Measurements from ENCODE around the gene ST6GALNAC2.

ST6GALNAC2 gene

DNA sequence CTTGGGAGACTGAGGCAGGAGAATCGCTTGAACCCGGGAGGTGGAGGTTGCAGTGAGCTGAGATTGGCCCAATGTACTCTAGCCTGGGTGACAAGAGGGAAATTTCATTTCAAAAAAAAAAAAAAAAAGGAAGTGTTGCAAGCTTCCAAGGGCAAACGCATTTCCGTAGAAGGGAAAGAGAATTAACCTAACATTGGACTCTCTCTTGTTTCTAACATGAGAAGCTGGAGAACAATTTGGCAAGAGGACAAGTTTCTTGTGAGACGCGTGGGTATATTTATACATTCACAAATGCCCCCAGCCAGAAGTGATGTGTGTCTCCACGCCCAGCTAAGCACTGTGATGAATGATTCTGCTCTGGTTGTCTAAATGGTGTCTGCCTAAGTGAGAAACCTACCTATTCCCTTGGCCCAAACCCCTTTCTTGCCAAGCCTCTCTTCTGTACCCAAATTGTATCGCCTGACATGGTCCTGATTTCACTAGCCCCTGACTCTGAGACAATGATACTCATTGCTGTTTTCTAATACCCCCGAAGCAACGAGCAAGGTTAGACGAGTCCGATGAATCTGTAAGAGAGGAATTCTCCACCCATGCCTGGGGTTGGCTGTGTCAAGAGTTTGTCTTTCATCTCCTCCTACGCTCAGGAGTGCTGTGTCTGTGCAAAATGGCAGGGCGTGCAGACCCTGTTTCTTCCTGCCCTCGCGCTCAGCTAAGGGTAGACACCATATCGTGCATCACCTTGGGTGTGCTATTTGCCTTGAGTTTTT lies 14.2 kb upstream of the ST6GALNAC2 start:
- no peak for DNase-seq (ENCODE audit: low spot score)

DNA sequence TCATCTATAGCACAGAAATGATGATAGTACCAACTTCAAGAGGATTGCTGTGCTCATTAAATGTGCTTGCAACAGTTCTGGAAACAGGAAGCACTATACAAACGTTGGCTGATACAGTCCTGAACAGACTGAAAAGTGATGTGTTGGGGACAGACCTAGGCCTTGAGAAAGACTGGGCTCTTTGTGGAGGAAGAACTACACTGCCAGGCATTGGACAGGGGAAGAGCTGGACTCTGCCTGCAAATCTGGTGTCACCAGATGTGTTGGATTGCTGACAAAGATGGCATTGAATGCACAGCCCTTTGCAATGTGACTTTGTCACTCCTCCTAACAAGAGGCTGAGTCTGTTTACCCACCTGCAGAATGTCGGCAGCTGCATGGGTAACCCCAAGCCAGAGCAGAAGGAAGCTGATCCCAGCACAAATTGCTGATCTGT lies 12.4 kb upstream of the ST6GALNAC2 start:
- DNase-seq (ENCODE audit: low spot score): no peak

DNA sequence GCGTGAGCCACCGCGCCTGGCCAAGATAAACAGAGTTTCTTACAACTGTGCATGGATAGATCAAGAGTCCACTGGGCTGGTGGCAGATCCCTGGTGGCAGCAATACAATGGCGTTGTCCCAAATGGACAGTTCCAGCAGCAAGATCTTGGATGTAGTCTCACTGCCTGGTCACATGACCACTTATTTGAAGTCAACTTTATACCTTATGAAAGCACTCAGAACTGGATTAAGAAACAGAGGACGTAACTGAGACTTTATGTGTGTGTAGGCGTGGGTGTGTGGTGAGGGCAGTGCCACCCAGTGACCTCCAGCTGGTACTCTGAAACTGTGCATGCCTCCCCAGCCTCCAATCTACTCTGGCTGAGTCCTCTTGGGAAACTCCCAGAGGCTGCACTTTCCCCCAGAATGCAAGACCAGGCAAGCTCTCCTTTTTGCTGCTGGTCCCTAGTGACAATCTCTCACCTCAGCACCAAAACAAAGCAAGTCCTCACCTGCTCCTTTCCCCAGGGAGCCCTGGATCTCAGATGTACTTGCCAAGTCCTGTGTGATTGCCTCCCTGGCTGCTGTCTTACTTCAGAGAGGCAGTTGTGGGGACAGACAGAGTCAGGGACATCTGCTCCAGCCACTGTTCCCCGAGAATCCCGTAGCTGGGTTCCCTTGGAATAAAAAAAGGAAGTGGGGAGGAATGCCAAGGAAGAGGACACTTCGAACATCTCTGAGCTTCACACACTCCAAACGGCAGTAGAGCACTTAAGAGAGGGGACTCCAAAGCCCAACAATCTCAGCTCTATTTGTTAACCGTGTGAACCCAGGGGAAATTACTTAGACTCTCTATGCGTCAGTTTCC lies 11.7 kb upstream of the ST6GALNAC2 start:
- no peak for DNase-seq (ENCODE audit: low spot score)

DNA sequence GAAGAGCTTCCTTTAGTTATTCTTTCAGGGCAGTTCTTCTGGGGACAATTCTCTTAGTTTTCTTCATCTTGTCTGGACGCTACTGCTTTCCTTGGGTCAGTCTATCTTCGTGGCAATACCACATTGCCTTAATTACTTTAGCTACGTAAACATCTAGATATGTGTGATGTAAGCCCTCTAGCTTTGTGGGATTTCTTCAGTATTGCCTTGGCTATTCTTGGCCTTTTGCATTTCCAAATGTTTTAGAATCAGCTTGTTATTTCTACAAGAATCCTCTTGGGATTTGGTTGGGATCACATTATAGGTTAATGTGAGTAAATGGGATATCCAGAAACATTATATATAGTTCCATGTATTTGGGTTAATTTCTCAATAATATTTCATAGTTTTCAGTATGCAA lies 9.0 kb upstream of the ST6GALNAC2 start:
- no peak for DNase-seq (ENCODE audit: low spot score)

DNA sequence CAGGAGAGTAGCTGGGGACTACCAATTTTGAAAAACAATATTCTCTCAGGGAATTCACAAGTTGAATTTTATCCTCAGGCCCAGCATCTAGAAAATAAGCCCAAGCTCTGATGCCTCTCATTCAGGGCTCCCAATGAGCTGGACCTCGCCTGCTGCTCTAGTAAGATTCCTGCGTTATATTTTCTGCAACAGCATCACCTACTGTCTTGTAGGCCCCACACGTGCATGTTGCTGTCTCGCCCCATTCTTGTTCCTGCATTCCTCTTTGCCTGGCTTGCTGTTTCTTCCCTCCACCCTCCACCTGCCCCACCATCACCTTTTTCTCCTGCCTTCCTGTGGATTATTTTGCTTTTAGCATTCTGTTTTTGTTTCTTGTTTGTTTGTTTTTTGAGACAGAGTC lies 8.3 kb upstream of the ST6GALNAC2 start:
- no peak for DNase-seq (ENCODE audit: low spot score)

DNA sequence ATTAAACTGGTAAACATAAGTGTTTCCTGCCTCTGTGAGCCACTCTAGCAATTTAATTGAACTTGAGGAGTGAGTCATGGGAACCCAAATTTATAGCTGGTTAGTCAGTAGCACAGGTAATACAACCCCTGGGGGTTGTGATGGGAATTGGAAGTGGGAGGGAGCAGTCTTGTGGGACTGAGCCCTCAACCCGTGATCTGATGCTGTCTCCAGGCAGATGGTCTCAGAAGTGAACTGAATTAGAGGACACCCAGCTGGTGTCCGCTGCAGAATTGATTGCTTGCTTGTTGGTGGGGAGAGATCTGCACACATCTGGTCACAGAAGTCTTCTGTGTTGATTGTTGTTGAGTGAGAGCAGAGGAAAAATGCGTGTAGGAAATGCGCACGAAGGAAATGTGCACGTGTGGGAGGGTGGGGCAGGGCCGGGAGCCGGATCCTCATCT lies 7.7 kb upstream of the ST6GALNAC2 start:
- no peak for DNase-seq (ENCODE audit: low spot score)

- DNase-seq (ENCODE audit: low spot score): no peak
Observed at GRCh38 chr17:76588182-76588581, 2.5 kb upstream of the ST6GALNAC2 start.

DNA sequence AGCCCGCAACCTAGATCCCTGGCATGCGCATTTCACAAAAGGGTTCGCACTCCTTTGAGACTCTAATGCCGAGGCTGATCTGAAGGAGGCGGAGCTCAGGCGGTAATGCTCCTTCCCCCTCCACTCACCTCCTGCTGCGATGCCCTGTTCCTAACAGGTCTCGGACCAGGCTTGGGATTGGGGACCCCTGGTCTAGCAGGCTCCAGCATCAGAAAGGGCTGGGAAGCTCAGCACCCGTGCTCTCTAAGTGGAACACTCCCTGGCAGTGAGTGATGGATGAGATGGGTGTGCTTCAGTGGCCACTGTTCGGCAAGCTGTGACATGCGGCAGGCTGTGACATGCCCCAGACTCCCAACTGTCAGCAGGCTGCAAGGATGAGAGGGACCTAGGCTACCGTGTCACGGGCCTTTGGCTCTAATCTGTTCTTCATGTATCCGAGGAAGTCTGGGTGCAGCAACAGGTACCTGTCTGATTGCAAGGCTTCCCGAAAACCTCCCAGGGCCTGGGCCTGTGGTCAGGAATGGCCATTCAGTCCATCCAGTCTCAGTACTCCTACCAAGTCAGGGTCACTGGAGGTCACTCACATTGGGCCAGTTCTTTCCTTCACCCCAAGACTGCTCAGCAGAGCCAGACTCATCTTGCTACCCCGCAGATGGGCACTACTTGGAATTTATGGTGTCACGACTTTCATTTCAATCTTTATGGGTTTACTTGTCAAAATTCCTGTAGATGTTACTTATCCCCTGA lies 1.3 kb upstream of the ST6GALNAC2 start:
- no peak for DNase-seq (ENCODE audit: low spot score)

DNA sequence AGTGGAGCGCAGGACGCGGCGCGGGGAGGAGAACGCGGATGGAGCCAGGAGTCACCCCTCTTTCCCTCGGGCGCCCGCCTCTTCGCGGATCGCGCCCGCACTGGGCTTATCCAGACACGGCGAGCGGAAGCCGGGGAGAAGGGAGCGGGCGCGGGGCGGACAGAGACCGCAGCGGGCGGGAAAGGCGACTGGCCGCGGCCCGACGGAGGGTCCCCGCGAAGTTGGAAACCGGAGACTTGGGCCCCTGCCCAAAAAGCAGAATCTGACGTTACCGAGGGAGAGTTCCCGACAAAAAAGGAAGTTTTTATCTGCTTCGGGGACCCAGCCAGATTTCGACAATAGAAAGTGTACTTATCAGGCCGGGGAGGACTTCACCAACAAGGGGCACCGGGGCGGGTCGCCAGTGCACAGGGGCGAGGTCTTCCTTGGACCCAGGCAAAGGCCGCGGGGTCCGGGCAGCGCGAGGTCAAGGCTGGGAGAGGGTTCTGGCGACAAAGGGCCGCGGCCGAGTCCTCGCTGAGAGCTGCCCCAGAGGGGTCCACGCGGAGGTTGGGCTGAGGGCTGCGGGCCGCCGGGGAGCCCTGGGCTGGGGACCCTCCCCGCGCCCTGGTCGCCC lies 519 bp downstream of the ST6GALNAC2 start:
- DNase-seq (ENCODE audit: low spot score): no peak

DNA sequence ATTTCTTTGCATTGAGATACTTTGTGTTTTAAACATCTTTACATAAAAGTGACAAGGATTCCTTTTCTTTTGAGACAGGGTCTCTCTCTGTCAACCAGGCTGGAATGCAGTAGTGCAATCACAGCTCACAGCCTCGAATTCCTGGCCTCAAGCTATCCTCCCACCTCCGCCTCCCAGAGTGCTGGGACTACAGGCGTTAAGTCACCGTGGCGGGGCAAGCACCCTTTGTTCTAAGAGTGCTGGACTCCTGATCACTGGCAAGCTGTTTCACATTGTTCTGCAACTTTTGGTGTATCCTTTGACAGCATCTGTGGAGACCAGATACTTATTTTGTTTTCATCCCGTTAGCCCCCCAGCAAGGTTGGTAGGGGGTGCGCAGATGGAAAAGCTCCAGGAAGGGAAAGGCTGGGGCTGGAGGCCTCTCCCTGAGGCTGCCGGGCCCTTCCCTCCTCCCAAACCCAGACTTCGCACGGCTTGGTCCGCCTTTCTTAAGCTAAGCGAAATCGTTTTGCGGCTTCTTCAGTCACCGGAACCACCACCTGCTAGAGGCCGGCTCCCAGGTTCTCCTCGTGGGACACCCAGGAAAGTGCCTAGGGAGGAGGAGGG lies 1.1 kb downstream of the ST6GALNAC2 start:
- DNase-seq (ENCODE audit: low spot score): no peak

GRCh38 chr17:76582660-76583059 lies 3.0 kb downstream of the ST6GALNAC2 start:
- DNase-seq (ENCODE audit: low spot score): no peak

DNA sequence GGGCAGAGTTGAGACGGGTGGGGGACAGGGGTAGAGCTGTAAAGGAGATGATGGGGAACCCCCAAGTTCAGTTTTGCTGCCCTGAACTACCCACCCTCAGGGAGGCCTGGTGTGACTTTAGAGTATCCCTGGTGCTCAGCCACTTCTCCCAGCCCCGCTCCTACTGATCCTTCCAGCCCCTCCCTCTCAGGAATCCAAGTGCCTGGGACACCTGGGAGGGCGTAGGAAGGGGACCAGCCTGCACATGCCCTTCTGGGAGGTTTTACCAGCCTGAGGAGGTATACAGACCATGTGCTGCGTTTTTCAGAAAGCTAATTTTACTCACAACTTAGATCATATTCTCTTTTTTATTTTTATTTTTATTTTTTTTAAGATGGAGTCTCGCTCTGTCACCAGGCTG lies 4.1 kb downstream of the ST6GALNAC2 start:
- DNase-seq (ENCODE audit: low spot score): no peak

DNA sequence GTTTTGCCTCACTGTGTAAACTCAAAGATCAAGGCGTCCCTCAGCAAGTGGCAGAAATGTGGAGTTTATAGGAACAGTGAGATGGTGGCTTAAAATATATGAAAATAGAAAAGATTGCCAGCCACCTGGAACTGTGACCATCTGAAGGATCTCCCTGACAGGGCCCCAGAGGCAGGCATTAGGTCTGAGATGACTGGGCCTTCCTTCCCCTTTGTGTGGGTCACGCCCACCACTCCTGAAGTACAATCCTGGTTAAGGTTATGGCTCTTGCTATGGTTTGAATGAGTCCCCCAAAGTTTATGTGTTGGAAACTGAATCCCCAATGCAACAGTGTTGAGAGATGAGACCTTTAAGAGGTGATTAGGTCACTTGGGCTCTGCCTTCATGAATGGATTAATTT lies 6.4 kb downstream of the ST6GALNAC2 start:
- DNase-seq (ENCODE audit: low spot score): no peak

DNA sequence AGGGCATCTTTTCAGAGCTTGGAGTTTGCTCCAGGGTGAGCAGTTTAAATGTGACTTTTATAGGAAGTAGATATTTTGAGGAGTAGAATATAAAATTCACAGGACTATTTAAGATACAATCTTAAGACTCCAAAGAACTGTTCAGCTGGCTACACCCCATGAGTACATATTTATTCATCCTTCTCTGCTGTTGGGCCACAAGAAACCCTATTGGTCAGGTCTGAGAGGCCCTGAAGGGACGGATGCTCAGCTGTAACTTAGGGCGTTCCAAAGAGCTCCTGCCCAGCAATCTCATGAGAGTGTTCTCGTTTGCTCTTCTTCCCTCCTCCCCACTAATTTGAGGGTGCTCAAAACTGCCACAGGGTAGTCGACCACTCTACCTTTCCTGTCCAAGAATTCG lies 7.3 kb downstream of the ST6GALNAC2 start:
- DNase-seq (ENCODE audit: low spot score): no peak

DNA sequence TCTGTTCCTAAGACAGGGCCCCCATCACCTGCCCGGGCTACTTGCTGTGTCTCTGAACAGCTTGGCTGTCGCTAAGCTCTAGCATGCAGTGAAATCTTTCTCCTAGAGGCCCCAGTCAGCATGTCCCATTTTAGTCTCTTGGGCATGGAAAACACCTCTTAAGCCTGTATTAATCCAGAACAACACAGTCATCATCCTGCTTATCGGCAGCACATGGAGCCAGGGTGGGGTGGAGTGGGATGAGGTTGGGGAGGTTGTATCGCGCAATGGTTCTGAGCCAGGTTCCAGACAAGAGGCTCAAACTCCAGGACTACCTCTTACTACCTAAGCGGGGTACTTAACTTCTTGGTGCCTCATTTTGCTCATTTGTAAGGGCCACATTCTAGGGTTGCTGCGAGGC lies 7.8 kb downstream of the ST6GALNAC2 start:
- DNase-seq (ENCODE audit: low spot score): no peak

- no peak for DNase-seq (ENCODE audit: low spot score)
Observed at GRCh38 chr17:76576189-76576588, 9.5 kb downstream of the ST6GALNAC2 start.

DNA sequence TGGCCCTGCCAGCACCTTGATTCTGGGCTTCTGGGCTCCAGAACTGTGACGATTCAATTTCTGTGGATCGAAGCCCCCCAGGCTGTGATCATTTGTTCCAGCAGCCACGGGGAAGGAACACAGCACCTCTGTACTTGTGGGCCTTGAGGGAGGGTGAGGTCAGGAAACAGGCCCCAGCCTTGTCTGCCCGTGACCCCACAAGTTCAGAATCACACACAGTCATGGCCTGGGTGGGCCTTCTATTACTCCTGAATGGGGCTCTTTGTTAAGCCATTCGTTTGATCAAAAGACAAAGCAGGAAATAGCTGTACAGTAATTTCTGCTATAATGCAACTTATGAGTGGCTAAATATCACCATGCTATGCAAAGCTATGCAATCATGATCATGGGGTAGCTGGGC lies 10.1 kb downstream of the ST6GALNAC2 start:
- DNase-seq (ENCODE audit: low spot score): no peak

- DNase-seq (ENCODE audit: low spot score): no peak
Observed at GRCh38 chr17:76574166-76574565, 11.5 kb downstream of the ST6GALNAC2 start.

DNA sequence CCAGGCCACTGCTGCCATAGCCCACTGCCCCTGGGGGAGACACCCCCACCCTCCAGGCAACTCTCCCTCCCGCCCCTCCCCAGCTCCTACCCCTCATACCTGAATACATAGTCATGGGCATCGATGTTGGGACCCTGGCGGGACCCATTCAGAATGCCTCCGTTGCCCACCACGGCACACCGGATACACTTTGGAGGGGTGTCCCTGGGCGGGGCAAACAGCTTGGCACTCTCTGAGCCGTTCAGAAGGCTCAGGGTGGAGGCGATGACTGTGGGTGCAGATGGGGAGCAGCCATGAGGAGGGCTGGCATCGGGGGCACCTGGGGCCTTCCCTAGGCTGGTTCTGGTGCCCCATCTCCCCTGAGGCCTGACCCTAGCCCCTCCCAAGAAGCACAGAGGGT lies 12.6 kb downstream of the ST6GALNAC2 start:
- DNase-seq (ENCODE audit: low spot score): no peak

DNA sequence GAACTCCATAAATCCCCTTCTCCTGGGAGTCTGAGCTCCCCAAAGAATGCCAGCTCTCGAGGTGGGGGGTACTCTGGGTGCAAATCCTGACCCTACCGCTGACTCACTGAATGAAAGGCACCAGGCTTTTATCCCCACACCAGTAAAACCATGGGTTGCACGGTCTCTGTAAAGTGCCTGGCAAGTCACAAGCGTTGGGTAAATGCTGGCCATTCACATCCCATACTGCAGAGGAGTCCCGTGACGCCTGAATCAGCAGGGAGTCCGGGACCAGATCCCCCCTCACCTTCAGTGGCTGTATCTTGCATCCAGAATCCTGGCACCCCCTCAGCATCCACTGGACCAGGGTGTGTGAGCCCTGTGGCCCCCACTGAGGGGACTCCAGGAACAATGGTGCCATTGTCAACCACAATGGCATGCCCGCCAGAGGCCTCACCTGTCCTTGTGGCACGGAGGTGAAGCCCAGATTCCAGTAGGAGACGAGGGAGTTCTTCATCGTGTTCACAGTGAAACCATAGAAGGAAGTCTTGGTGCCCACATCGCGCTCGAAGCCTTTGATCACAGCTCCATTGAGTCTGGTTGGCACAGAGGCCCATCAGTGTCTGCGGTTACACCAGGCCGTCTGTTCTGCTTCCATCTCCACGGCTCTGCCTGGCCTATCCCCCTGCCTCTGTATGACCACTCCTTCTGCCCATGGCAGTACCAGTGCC lies 13.3 kb downstream of the ST6GALNAC2 start:
- DNase-seq (ENCODE audit: low spot score): no peak

DNA sequence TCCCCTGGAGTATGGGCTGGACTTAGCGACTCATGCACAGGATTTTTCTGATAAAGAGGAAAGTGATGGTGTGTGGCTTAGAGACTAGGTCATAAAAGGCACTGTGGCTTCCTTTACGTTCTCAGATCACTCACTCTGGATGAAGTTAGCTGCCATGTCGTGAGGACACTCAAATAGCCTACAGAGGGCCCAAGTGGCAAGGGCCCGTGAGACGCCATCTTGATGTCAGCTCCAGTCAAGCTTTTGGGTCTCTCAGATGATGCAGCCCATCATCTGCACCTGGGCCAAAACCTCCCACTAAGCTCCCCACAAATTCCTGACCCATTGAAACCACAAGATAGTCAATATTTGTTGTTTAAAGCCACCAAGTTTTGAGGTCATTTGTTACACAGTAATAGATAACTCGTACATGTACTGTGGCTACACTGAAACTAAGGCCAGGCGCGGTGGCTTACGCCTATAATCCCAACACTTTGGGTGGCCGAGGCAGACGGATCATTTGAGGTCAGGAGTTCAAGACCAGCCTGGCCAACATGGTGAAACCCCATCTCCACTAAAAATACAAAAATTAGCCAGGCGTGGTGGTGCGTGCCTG lies 14.7 kb downstream of the ST6GALNAC2 start:
- DNase-seq (ENCODE audit: low spot score): no peak
